AG04450 (cell line): ENCODE data around the gene IL3RA. TPM values are rescaled to one million over a fixed set of nuclear protein-coding genes. Genes with fewer than 3 reads are reported as not detected.
"Not testable (repeated sequence)": the region's sequence is repeated elsewhere in the genome, so short reads cannot be mapped to it uniquely, and the experiment has no call there.

Experiments
- CTCF ChIA-PET: fragments of 300-600, 350-600 bp; formaldehyde crosslinking; extraction: SDS; loops from one replicate; lab custom pipeline; 2022; ENCODE audit warnings: antibody characterized with exemption, inconsistent platforms; lab: Charles Lee
- POLR2A ChIA-PET: fragments of 350-600 bp; formaldehyde crosslinking; extraction: SDS; loops from one replicate; lab custom pipeline; 2021; ENCODE audit warnings: antibody characterized with exemption, inconsistent platforms; lab: Yijun Ruan, JAX
- DNase-seq: peaks from one replicate; pipeline ENCODE4 v3.0.0-alpha.2; 2011; ENCODE audit warnings: low read depth, low spot score
- H3K27ac ChIP-seq: one replicate; pipeline ENCODE4 v1.5.1; 2012; ENCODE audit warnings: low read depth, low read length, control low read depth
- H3K27me3 ChIP-seq: one replicate; pipeline ENCODE4 v1.6.0; 2012; ENCODE audit warnings: low read length; ENCODE audit not compliant: control insufficient read depth, insufficient read depth
- H3K4me3 ChIP-seq: 2 replicates; pipeline ENCODE4 v1.5.1; 2011; ENCODE audit warnings: mild to moderate bottlenecking, low read depth, low read length, control low read depth
- H3K9me3 ChIP-seq: 2 replicates; pipeline ENCODE4 v1.5.1; 2012; ENCODE audit warnings: low read length; ENCODE audit not compliant: control insufficient read depth, insufficient read depth
- polyA plus RNA-seq: library from polyadenylated mRNA; depleted of rRNA; stranded (reverse); fragments of >200 nt; gene quantifications from 2 replicates; pipeline ENCODE4 v1.2.3, GENCODE V29; 2011
- TF ChIP-seq, protein P1 (sequence below): IDR thresholded peaks from 2 replicates; pipeline ENCODE4 v1.5.1; 2011; ENCODE audit warnings: low read depth, low read length, control low read depth, inconsistent platforms

IL3RA gene
- polyA plus RNA-seq, 1 experiment, result not detected

- POLR2A ChIA-PET, result no interaction called here
- TF ChIP-seq, protein P1, sequence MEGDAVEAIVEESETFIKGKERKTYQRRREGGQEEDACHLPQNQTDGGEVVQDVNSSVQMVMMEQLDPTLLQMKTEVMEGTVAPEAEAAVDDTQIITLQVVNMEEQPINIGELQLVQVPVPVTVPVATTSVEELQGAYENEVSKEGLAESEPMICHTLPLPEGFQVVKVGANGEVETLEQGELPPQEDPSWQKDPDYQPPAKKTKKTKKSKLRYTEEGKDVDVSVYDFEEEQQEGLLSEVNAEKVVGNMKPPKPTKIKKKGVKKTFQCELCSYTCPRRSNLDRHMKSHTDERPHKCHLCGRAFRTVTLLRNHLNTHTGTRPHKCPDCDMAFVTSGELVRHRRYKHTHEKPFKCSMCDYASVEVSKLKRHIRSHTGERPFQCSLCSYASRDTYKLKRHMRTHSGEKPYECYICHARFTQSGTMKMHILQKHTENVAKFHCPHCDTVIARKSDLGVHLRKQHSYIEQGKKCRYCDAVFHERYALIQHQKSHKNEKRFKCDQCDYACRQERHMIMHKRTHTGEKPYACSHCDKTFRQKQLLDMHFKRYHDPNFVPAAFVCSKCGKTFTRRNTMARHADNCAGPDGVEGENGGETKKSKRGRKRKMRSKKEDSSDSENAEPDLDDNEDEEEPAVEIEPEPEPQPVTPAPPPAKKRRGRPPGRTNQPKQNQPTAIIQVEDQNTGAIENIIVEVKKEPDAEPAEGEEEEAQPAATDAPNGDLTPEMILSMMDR, result no peak
- CTCF ChIA-PET, result no interaction called here
- peaks cover 58% of the 10 kb centered on the region for H3K9me3 ChIP-seq
- no peaks in the 10 kb centered on the region for H3K27me3 ChIP-seq
- no peak for DNase-seq
- H3K27ac ChIP-seq, result no peak overlapping the region
- no peak overlapping the region for H3K4me3 ChIP-seq
Observed at GRCh38 chrX:1341545-1342184, 5.1 kb downstream of the IL3RA start.

DNA sequence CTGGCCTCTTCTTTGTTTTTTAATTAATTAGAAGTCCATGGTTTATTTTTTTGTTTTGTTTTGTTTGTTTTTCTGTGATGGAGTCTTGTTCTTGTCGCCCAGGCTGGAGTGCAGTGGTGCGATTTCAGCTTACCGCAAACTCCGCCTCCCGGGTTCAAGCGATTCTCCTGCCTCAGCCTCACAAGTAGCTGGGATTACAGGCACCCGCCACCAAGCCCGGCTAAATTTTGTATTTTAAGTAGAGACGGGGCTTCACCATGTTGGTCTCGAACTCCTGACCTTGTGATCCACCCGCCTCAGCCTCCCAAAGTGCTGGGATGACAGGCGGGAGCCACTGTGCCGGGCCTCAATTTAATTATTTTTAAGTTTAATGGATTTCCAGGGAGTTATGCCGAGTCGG lies 13.0 kb downstream of the IL3RA start:
- POLR2A ChIA-PET, H3K27me3 ChIP-seq, DNase-seq, H3K4me3 ChIP-seq, H3K27ac ChIP-seq, CTCF ChIA-PET: not testable (repeated sequence)
- H3K9me3 ChIP-seq, result peaks cover 69% of the 10 kb centered on the region

- Histone ChIP-seq H3K27me3 (no peaks in the 10 kb centered on the region), H3K4me3 (no peak overlapping the region), H3K27ac (no peak overlapping the region), H3K9me3 (peaks cover 49% of the 10 kb centered on the region)
- TF ChIP-seq, protein P1, result no peak
- DNase-seq, result no peak
- CTCF ChIA-PET, result no interaction called here
- POLR2A ChIA-PET, result no interaction called here
Observed at GRCh38 chrX:1351981-1352714, 15.6 kb downstream of the IL3RA start.

GRCh38 chrX:1354036-1355019 lies 17.7 kb downstream of the IL3RA start:
- Histone ChIP-seq H3K27me3 (no peaks in the 10 kb centered on the region), H3K4me3 (no peak overlapping the region), H3K9me3 (peaks cover 43% of the 10 kb centered on the region), H3K27ac (no peak overlapping the region)
- ChIA-PET POLR2A (no interaction called here), CTCF (no interaction called here)
- DNase-seq, result no peak
- TF ChIP-seq, protein P1, result no peak

- ChIA-PET CTCF (no interaction called here), POLR2A (no interaction called here)
- no peak overlapping the region for H3K27ac ChIP-seq
- peaks cover 36% of the 10 kb centered on the region for H3K9me3 ChIP-seq
- no peak for DNase-seq
- TF ChIP-seq, protein P1, result no peak
- no peak overlapping the region for H3K4me3 ChIP-seq
- H3K27me3 ChIP-seq, result no peaks in the 10 kb centered on the region
Observed at GRCh38 chrX:1355131-1356046, 18.8 kb downstream of the IL3RA start.
